Urothelium cell line (cell line): Measurements from ENCODE around the gene CRELD1.
"Not testable (repeated sequence)": the region's sequence is repeated elsewhere in the genome, so short reads cannot be mapped to it uniquely, and the experiment has no call there.

Source experiments
- DNase-seq: peaks from one replicate; pipeline ENCODE4 v3.0.0; 2011; ENCODE audit warnings: low spot score, mixed read lengths
- FAIRE-seq: peaks from 2 replicates; lab custom pipeline; 2011; peaks lifted over from hg19 to GRCh38; lab: Jason Lieb, UNC

CRELD1 gene

GRCh38 chr3:9932843-9933560 is 632 bp upstream of the CRELD1 start:
- FAIRE-seq, result no peak
- peak; percentile 90 for DNase-seq

GRCh38 chr3:9934235-9934621 is 594 bp downstream of the CRELD1 start:
- DNase-seq (peak; percentile 29), FAIRE-seq (no peak)

- no peak for DNase-seq
- FAIRE-seq, result no peak
Observed at GRCh38 chr3:9934993-9935392, 1.4 kb downstream of the CRELD1 start.

DNA sequence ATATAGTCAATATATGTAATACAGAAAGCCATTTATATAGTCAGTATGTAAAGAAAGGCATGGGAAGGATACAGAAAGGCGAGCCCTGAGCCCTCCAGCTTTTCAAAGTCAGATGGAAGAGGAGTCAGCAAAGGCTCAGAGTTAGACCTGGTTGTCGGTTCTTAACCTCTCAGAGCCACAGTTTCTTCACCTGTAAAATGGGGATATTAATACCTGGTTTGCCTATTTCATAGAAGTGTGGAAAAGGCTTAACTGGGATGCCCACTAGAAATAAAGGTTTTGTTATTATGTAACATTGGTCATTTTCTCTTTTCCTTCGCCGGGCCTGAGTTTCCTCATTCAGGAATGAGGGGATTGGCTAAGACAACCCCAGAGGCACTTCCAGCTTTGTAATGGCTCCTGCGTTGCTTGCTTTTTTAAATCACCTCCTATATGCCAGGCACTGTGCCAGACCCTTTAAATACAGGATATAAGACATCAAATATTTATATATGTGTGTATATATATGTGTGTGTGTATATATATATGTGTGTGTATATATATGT is 2.4 kb downstream of the CRELD1 start:
- FAIRE-seq, result no peak
- DNase-seq, result no peak

DNA sequence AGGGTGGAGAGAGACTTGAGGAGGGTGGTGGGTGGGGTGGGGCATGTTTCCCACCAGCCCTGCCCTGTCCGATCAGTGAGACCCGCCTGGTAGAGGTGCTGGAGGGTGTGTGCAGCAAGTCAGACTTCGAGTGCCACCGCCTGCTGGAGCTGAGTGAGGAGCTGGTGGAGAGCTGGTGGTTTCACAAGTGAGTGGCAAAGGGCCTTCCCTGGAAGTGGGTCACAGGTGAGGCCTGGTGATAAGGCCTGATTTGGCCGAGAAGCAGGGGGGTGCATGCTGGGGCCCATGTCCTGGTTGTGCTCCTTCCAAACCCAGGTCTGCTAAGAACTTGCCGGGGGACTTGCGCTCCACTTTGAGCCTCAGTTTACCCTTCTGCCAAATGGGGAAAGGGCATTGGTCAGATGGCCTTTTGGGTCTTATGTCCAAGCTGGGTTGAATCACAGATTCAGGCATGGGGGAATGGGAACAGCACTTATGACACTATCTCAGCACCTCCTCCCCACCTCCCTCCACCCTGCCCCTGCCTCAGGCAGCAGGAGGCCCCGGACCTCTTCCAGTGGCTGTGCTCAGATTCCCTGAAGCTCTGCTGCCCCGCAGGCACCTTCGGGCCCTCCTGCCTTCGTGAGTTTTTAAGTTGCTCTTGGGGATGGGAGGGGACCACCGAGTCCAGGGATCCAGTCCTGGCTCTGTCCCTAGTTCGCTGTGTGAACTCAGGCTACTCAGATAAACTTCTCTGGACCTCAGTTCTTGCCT is 4.0 kb downstream of the CRELD1 start:
- DNase-seq, result no peak
- FAIRE-seq, result no peak

GRCh38 chr3:9938966-9939365 is 5.3 kb downstream of the CRELD1 start:
- no peak for FAIRE-seq
- no peak for DNase-seq

- not testable (repeated sequence) for FAIRE-seq
Observed at GRCh38 chr3:9939906-9940305, 6.3 kb downstream of the CRELD1 start.

GRCh38 chr3:9940746-9941145 is 7.1 kb downstream of the CRELD1 start:
- no peak for FAIRE-seq
- DNase-seq, result no peak

More at GRCh38 chr3:9939906-9940305, 6.3 kb downstream of the CRELD1 start:
- DNase-seq, result not testable (repeated sequence)

DNA sequence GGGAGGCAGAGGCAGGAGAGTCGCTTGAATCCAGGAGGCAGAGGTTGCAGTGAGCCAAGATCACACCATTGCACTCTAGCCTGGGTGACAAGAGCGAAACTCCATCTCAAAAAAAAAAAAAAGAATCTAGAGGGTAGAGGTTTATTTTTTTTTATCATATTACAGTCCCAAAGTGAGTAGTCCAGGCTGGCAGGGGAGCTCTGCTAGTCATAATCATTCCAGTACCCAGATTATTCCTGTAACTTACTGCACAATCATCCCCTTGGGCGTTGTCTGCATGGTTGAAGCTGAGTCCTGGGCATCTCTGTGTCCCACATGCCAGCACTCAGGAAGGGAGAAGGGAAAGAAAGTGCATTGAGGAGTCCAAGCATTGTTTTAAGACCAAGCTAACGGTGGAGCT is 8.5 kb downstream of the CRELD1 start:
- FAIRE-seq, result no peak

GRCh38 chr3:9942934-9943690 is 9.5 kb downstream of the CRELD1 start:
- FAIRE-seq (no peak), DNase-seq (no peak)

More for the DNA sequence above, 8.5 kb downstream of the CRELD1 start:
- no peak for DNase-seq

DNA sequence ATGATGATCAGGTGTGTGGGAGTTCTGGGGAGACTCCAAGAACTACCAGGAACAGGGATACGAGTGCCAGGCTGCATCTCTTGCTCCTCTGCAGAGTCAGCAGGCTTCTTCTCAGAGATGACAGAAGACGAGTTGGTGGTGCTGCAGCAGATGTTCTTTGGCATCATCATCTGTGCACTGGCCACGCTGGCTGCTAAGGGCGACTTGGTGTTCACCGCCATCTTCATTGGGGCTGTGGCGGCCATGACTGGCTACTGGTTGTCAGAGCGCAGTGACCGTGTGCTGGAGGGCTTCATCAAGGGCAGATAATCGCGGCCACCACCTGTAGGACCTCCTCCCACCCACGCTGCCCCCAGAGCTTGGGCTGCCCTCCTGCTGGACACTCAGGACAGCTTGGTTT is 10.6 kb downstream of the CRELD1 start:
- DNase-seq (no peak), FAIRE-seq (no peak)

DNA sequence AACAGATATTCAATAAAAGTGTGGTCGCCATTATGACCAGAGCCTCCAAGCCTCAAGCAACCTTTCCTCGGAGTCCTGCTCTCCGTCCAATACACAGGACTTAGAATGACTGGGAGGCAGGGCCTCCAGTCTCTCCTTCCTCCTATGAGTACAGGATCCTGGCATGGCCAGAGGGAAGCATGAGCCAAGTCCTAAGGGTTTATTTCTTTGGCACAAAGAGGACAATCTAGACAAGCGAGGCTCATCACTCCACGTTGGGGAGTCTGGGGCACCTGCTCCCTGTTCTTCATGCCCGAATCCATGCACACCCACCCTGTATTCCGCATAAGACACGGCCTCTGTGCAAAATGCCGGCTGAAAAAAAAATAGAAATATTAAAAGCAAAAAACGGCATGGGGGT is 11.7 kb downstream of the CRELD1 start:
- FAIRE-seq (no peak), DNase-seq (no peak)

GRCh38 chr3:9946112-9947024 is 12.7 kb downstream of the CRELD1 start:
- DNase-seq, result peak; percentile 94
- no peak for FAIRE-seq

DNA sequence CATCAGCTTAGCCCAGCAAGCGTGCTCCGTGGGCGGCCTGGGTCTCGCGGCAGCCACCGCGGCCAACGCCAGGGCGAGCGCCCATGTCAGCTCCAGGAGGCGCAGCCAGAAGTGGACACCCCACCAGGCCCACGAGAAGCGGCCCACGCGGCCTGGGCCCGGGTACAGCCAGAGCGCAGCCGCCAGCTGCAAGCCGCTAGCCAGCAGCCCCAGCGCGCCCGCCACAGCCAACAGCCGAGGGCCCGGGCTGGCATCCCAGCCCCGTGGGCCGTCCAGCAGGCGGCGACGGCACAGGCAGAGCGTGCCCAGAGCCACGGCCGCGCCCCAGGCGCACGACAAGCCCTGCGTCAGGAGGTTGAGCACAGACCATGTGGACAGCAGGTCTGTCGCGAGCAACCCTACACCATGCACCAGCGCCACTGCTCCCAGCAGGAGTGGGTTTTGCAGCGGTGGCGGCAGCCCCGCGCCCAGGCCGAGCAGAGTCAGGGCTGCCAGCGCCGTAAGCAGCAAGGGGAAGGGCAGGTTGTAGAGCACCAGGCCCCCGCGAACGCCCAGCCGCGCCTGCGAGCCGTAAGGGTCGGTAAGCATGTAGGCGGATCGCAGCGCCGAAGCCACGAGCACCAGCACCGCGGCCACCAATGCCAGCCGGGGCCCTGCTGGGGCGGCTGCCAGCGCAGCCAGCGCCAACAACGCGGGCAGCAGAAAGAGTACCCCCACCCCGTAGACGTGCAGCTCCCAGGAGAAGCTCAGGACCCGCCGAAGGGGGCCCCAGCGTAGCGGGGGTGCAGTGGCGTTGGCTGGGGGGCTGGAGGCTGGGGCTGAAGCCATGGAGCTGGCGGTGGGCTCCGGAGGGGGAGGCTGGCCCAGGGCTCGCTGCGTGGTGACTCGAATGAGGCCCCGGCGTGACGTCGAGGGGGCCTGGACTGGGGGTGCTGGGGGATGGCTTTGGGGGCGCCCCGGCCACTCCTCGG is 13.7 kb downstream of the CRELD1 start:
- FAIRE-seq, result no peak
- DNase-seq, result no peak

DNA sequence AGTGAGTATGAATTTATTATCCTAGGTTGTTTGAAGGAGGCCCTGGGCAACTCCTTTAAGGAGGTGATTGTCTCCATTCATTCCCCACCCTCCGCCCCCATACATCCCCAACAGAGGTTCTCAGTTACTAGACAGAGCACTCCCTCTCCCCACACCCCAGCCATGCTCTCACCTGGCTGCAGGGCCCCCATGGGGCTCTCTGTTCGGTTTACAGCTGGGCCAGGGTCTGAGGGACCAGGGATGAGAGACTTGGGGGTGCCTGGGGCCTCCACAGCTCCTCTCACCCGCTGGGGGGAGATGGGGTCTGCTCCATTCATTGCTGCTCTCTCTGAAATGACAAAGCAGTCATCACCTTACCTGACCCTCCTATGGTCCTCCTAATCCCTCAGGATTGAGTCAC is 15.0 kb downstream of the CRELD1 start:
- DNase-seq (no peak), FAIRE-seq (no peak)

DNA sequence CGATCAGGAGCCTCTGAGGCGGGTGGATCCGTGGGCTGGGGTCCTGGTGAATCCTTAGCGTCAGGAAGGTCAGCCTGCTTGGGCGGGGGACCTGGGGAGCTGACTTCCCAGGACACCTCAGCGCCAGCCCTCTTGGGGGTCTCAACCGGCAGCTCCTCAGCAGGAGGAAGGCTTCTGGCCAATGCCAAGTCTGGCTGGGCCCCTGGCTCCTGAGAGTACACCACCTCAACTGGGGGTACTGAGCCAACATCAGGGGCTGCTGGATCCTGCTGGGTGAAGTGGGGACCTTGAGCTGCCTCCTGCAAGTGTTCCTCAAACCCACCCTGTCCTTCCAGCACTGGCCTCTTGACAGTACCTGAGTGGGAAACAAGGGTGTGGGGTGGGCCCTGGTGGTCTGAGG is 15.5 kb downstream of the CRELD1 start:
- FAIRE-seq (no peak), DNase-seq (no peak)

DNA sequence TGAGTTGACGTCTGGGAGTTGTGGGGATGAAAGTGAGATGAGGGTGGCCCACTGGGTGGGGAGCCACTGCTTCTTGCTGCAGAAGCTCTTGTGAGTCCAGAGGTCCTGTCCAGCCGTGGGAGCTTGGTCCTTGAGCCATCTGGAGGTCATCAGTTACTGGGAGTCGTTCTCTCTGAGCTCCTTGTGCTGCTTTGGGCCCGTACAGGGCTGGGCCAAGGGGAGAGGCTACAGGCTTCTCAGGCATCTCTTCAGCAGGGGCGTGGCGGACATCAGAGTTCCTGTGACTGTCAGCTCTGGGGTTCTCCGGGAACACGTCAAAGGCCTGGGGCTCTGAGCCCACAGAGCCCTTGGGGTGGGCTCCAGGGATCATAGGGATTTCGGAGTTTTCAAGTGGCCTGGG is 16.0 kb downstream of the CRELD1 start:
- DNase-seq (no peak), FAIRE-seq (no peak)

DNA sequence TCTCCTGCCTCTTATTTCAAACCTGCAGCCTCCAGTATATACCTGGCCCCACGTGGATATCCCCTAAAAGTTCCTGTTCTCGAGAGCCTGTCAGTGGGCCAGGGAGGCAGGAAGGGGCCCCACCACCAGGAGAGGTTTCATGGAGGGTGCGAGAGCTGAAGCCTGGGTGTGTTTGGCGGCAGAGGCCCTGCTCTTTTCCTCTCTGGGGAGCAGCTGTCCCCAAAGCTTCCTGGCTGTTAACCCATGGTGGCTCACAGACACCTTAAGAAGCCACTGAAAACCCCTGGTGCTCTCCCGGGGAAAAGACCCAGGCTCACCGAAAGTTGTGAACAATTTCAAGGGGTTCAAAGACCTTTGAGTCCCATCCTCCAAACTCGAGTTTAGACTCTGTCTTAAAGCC is 17.5 kb downstream of the CRELD1 start:
- FAIRE-seq (no peak), DNase-seq (no peak)

DNA sequence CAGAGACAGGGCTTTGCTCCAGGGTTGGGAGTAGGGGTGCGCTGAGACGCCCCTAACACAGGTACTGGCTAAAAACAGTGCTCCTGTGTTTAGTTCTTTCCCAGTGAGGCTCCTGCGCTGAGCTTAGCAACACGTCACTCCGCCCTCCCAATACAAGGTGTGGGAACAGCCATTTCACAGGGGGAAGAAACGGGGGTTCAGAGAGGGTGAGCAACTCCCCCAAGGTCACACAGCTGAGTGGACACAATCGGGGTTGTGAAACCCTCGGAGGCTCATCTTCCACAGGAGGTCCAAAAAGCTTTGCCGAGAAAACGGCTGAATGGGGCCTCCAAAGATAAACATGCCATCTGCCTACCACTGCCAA is 17.9 kb downstream of the CRELD1 start:
- DNase-seq (no peak), FAIRE-seq (no peak)
